IPS-NIHi7 (cell line): ENCODE results near the gene CAPZB.

Experiments
- DNase-seq: peaks from one replicate; pipeline ENCODE4 v3.0.0; 2012; ENCODE audit warnings: mixed read lengths; ENCODE audit errors: extremely low spot score

CAPZB gene

GRCh38 chr1:19329611-19330010 lies 155.7 kb downstream of the CAPZB start:
- DNase-seq, result no peak

- no peak for DNase-seq
Observed at GRCh38 chr1:19329188-19329587, 156.2 kb downstream of the CAPZB start.

- no peak for DNase-seq
Observed at GRCh38 chr1:19328486-19328885, 156.9 kb downstream of the CAPZB start.

- DNase-seq, result no peak
Observed at GRCh38 chr1:19327736-19328135, 157.6 kb downstream of the CAPZB start.

- no peak for DNase-seq
Observed at GRCh38 chr1:19327301-19327700, 158.0 kb downstream of the CAPZB start.

- DNase-seq, result no peak
Observed at GRCh38 chr1:19326748-19327065, 158.6 kb downstream of the CAPZB start.

GRCh38 chr1:19325958-19326747 lies 159.2 kb downstream of the CAPZB start:
- no peak for DNase-seq

GRCh38 chr1:19325368-19325957 lies 159.9 kb downstream of the CAPZB start:
- no peak for DNase-seq

- DNase-seq, result no peak
Observed at GRCh38 chr1:19324665-19324990, 160.7 kb downstream of the CAPZB start.

GRCh38 chr1:19323987-19324664 lies 161.2 kb downstream of the CAPZB start:
- DNase-seq, result no peak

GRCh38 chr1:19322481-19322880 lies 162.9 kb downstream of the CAPZB start:
- DNase-seq, result no peak

GRCh38 chr1:19321071-19321470 lies 164.3 kb downstream of the CAPZB start:
- no peak for DNase-seq

GRCh38 chr1:19319196-19319595 lies 166.1 kb downstream of the CAPZB start:
- DNase-seq, result no peak

GRCh38 chr1:19317126-19317910 lies 168.0 kb downstream of the CAPZB start:
- peak; percentile 72 for DNase-seq

- no peak for DNase-seq
Observed at GRCh38 chr1:19315378-19316198, 169.8 kb downstream of the CAPZB start.

GRCh38 chr1:19313961-19314882 lies 171.1 kb downstream of the CAPZB start:
- no peak for DNase-seq

- no peak for DNase-seq
Observed at GRCh38 chr1:19313636-19313959, 171.7 kb downstream of the CAPZB start.

- DNase-seq, result no peak
Observed at GRCh38 chr1:19312782-19313635, 172.3 kb downstream of the CAPZB start.

- DNase-seq, result peak; percentile 100
Observed at GRCh38 chr1:19311931-19312781, 173.2 kb downstream of the CAPZB start, which contains the start of the genes AKR7A2 and SLC66A1. Gene AKR7A2 (minus strand): TSS chr1:19312144. CDS start chr1:19312124, 20 bp downstream. Gene SLC66A1 (plus strand): TSS chr1:19312326. CDS start chr1:19317678, 5,352 bp downstream.
